ENCODE results near the gene COPRS.

Gene COPRS

DNA sequence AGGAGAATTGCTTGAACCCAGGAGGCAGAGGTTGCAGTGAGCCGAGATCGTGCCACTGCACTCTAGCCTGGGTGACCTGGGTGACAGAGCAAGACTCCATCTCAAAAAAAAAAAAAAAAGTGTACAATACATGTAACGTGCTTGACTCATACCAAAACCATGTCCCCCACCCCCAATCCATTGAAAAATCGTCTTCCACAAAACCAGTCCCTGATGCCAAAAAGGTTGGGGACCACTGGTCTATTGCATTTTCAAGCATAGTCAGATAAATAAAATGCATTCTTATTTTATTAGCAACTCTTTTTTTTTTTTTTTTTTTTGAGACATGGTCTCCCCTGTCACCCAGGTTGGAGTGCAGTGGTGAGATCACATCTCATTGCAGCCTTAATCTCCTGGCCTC, 52.1 kb downstream of the COPRS start:
- peaks cover 8% of the 10 kb centered on the region for H3K27me3 Mint-ChIP-seq
- H3K27ac Mint-ChIP-seq = no peak overlapping the region
- no peak overlapping the region for H3K4me3 Mint-ChIP-seq
- no peaks in the 10 kb centered on the region for H3K4me1 Mint-ChIP-seq (ENCODE audit: low read depth)
- no peaks in the 10 kb centered on the region for H3K9me3 Mint-ChIP-seq
- no peaks in the 10 kb centered on the region for H3K36me3 Mint-ChIP-seq (ENCODE audit: low read depth)

DNA sequence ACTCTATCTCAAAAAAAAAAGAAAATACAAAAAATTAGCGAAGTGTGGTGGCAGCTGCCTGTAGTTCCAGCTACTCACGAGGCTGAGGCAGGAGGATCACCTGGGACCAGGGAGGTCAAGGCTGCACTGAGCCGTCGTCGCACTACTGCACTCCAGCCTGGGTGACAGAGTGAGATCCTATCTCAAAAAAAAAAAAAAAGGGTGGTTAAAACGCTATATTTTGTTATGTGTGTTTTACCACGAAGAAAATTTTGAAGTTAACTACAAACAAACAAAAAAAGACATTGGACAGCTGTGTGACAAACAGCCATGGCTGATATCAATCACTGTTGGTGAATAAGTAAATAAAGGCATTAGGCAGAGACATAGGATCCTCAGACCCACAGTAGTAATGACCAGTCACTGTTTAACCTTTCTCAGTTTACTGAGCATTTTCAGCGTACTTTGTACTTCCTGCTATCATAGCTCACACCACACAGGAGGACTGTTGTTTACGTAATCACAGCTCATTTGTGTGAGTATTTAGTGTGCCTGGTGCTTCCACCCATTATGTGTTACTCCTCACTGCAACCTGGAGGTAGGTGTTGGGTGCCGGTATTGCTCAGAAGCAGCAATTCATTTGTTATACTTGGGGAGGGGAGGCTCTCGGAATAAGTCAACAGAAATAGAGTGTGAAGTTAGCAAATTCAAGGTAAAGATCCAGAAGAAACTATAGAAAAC, 55.4 kb downstream of the COPRS start:
- no peak overlapping the region for H3K27ac Mint-ChIP-seq
- no peaks in the 10 kb centered on the region for H3K36me3 Mint-ChIP-seq (ENCODE audit: low read depth)

DNA sequence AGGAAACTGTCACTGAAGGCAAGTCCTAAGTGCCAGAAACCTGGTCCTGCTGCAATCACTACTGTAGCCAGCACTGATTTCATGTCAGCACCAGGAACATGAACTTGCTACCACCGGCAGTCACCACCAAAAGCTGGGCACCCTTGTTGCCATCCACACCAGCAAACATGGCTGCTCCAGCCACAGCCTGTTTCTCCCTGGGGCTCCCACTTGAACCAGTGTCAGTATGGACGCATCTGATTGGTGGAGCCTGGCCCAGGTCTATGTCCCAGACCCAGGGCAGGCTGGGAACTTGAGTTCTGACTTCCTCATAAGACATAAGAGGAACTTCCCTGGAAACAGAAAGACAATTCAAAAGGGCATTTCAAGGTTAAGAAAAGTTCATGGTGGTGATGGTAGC, 56.5 kb downstream of the COPRS start:
- Mint-ChIP-seq H3K4me3 (no peak overlapping the region), H3K9me3 (no peaks in the 10 kb centered on the region), H3K36me3 (ENCODE audit: low read depth) (no peaks in the 10 kb centered on the region), H3K27me3 (no peaks in the 10 kb centered on the region), H3K27ac (no peak overlapping the region), H3K4me1 (ENCODE audit: low read depth) (no peaks in the 10 kb centered on the region)

More for the DNA sequence above, 55.4 kb downstream of the COPRS start:
- no peak overlapping the region for H3K4me3 Mint-ChIP-seq
- H3K27me3 Mint-ChIP-seq = no peaks in the 10 kb centered on the region
- H3K4me1 Mint-ChIP-seq (ENCODE audit: low read depth) = no peaks in the 10 kb centered on the region
- no peaks in the 10 kb centered on the region for H3K9me3 Mint-ChIP-seq

All from stimulated activated naive CD8-positive, alpha-beta T cell treated with anti-CD3 and anti-CD28 coated beads, Interleukin-15, Interleukin-2, amounts not matched to agents 100 ng/mL and 50 ng/mL, for 24 hours (primary cell).